ENCODE measurements around the gene SCP2.

The SCP2 gene

GRCh38 chr1:53083636-53084588 is 156.8 kb downstream of the SCP2 start:
- Histone ChIP-seq H3K79me2 (ENCODE audit: control insufficient read depth, low read length) (no peaks in the 10 kb centered on the region), H3K36me3 (ENCODE audit: control insufficient read depth, low read length) (no peaks in the 10 kb centered on the region), H3K4me1 (ENCODE audit: control insufficient read depth, low read length) (no peaks in the 10 kb centered on the region), H4K20me1 (ENCODE audit: control insufficient read depth, insufficient read depth, low read depth, low read length) (no peaks in the 10 kb centered on the region), H3K4me3 (ENCODE audit: low read length) (no peak overlapping the region), H3K9me3 (ENCODE audit: control insufficient read depth, insufficient read depth, low read length) (no peaks in the 10 kb centered on the region), H3F3A (ENCODE audit: control insufficient read depth, insufficient read depth) (no peaks in the 10 kb centered on the region), H3K27ac (ENCODE audit: low read depth, low read length) (no peak overlapping the region), H3K27me3 (ENCODE audit: control insufficient read depth, low read length) (no peaks in the 10 kb centered on the region), H3K4me2 (ENCODE audit: low read length) (no peak overlapping the region), H3K9me2 (replicated peaks; ENCODE audit: control insufficient read depth, low read length) (no peaks in the 10 kb centered on the region)
- TF ChIP-seq CTCF (IDR thresholded peaks at IDR 0.05; ENCODE audit: low read depth, low read length, poor library complexity, severe bottlenecking) (no peak), EZH2phosphoT487 (IDR thresholded peaks at IDR 0.05; ENCODE audit: borderline replicate concordance, low read length) (no peak)

DNA sequence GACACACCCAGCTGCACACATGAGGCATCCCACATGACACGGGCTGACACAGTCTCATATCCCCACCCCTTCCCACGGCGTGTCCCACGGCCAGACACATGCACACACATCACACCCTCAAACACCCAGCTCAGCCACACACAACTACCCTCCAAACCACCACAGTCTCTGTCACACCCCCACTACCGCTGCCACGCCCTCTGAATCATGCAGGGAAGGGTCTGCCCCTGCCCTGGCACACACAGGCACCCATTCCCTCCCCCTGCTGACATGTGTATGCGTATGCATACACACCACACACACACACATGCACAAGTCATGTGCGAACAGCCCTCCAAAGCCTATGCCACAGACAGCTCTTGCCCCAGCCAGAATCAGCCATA is 157.5 kb downstream of the SCP2 start:
- Histone ChIP-seq H3K4me1 (ENCODE audit: control insufficient read depth, low read length) (no peaks in the 10 kb centered on the region), H3K36me3 (ENCODE audit: control insufficient read depth, low read length) (no peaks in the 10 kb centered on the region), H3K4me2 (ENCODE audit: low read length) (no peak overlapping the region), H3K27me3 (ENCODE audit: control insufficient read depth, low read length) (no peaks in the 10 kb centered on the region), H3K27ac (ENCODE audit: low read depth, low read length) (no peak overlapping the region), H3K79me2 (ENCODE audit: control insufficient read depth, low read length) (no peaks in the 10 kb centered on the region), H3K4me3 (ENCODE audit: low read length) (no peak overlapping the region), H3K9me3 (ENCODE audit: control insufficient read depth, insufficient read depth, low read length) (no peaks in the 10 kb centered on the region), H3F3A (ENCODE audit: control insufficient read depth, insufficient read depth) (no peaks in the 10 kb centered on the region), H3K9me2 (replicated peaks; ENCODE audit: control insufficient read depth, low read length) (no peaks in the 10 kb centered on the region), H4K20me1 (ENCODE audit: control insufficient read depth, insufficient read depth, low read depth, low read length) (no peaks in the 10 kb centered on the region)
- TF ChIP-seq CTCF (IDR thresholded peaks at IDR 0.05; ENCODE audit: low read depth, low read length, poor library complexity, severe bottlenecking), result no peak
- no peak for TF ChIP-seq EZH2phosphoT487 (IDR thresholded peaks at IDR 0.05; ENCODE audit: borderline replicate concordance, low read length)

- H3K27me3 ChIP-seq (ENCODE audit: control insufficient read depth, low read length), result no peaks in the 10 kb centered on the region
- no peaks in the 10 kb centered on the region for H4K20me1 ChIP-seq (ENCODE audit: control insufficient read depth, insufficient read depth, low read depth, low read length)
- no peak overlapping the region for H3K27ac ChIP-seq (ENCODE audit: low read depth, low read length)
- H3K4me1 ChIP-seq (ENCODE audit: control insufficient read depth, low read length), result no peaks in the 10 kb centered on the region
- no peak for TF ChIP-seq CTCF (IDR thresholded peaks at IDR 0.05; ENCODE audit: low read depth, low read length, poor library complexity, severe bottlenecking)
- H3K9me2 ChIP-seq (replicated peaks; ENCODE audit: control insufficient read depth, low read length), result no peaks in the 10 kb centered on the region
- H3K4me3 ChIP-seq (ENCODE audit: low read length), result no peak overlapping the region
- H3K36me3 ChIP-seq (ENCODE audit: control insufficient read depth, low read length), result no peaks in the 10 kb centered on the region
- H3F3A ChIP-seq (ENCODE audit: control insufficient read depth, insufficient read depth), result no peaks in the 10 kb centered on the region
- H3K9me3 ChIP-seq (ENCODE audit: control insufficient read depth, insufficient read depth, low read length), result no peaks in the 10 kb centered on the region
- H3K4me2 ChIP-seq (ENCODE audit: low read length), result no peak overlapping the region
- H3K79me2 ChIP-seq (ENCODE audit: control insufficient read depth, low read length), result no peaks in the 10 kb centered on the region
Observed at GRCh38 chr1:53085405-53085804, 158.3 kb downstream of the SCP2 start.

All from DOHH2 (cell line).